Stimulated activated CD4-positive, alpha-beta T cell treated with anti-CD3 and anti-CD28 coated beads, Interleukin-1b, Interleukin-23, amount 100 ng/mL, for 4 hours (primary cell): ENCODE data around the gene ARHGEF10L.

ENCODE experiments used
- DNase-seq, 2 donors: peaks; one replicate each; pipeline ENCODE4 v3.0.0-alpha.2; 2020; ENCODE audit warnings: low read depth in 2 of 2

The ARHGEF10L gene

DNA sequence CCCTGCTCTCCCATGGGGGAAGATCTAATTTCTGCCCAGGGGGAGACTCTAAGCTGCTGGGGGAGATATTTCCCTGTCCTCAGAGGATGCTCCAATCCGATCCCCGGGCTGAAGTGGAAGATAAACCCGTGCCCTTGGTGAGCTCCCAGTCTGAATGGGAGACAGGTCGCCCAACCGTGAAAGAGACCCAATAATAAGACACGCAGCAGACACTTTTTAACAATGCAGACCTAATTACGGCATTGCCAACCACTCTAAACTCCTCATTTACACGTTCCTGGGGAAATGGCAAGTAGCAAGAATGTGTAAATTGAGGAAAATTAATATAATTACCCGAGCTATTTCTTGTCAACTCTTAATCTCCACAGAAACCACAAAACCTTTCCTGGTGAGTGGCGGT lies 166.9 kb downstream of the ARHGEF10L start:
- DNase-seq, result no peak

DNA sequence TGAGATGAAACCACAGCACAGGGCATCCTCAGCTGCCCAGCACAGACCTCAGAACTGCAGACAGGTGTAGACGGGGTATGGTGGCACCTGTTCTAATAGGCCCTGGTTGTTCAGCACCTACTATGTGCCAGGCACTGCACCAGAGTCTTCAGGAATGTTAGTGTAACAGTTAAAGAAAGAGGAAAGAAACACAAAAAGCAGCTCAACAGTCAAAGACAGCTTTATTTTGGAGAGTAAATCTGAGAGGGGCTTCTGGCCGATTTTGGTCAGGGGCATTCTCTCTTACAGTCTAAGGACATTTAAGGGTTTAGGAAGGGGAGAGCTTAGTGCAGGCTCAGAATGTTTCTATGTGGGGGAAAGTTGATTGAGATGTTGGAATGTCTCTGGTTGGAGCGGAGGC lies 170.5 kb downstream of the ARHGEF10L start:
- DNase-seq, result no peak

DNA sequence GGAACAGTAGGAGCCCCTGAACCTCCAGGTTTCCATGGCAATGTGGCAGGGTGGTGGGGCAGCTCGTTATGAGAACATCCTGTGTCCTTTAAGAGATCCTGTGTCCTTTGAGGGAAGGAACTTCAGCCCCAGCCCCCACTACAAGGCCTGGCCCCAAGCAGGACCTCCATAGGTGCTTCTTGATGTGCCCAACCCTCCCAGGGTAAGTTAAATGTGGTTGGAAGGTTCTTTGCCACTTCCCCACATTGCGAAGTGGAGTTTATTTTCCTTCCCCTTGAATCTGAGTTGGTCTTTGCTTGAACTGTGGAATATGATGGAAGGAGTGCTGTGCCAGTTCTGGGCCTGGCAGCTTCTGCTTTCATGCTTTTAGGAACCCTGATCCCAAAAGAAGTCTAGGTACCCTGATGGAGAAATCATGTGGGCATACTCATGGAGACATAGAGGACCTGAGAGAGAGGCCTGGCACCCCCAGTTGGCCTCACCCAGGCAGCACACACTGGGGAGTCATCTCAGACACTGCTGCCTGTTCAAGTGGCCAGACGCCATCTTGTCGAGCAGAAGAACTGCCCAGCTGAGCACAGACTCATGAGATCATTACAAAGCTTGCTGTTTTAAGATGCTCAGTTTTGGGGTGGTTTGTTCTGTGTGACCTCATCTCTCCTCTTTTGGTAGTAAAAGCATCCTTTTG lies 171.5 kb downstream of the ARHGEF10L start:
- DNase-seq, result no peak

DNA sequence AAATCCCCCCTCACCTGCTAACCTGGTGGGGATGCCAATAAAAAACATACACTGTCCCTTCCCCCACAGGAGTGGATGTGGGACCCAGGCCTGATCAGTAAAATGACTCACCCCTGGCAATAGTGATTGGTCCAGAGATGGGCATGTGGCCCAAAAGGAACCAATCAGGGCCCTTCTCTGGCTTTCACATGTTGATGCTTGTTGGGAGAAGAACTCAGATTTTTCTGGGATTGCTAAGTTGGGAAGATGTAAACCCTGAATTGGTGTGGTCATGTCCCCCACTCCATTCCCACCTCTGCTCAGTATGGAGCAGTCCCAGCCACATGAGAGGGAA lies 172.0 kb downstream of the ARHGEF10L start:
- DNase-seq, result no peak

DNA sequence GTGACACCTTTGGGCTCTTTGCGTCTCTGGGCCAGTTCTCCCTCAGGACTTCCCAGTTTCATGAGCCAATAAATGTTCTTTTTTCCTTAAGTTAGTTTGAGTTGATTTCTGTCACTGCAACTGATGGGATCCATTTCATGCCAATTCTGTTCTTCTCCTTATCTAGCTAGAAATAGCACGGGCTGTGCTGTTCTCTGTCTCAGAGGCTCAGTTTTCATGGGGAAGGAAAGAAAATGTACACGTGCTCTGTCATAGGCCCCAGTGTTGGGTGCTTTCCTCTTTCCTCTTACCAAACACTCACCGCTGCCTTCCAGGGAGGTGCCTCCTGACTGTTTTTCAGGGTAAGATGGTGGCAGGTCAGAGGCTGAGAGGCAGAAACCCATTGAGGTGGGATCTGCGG lies 172.4 kb downstream of the ARHGEF10L start:
- no peak for DNase-seq

DNA sequence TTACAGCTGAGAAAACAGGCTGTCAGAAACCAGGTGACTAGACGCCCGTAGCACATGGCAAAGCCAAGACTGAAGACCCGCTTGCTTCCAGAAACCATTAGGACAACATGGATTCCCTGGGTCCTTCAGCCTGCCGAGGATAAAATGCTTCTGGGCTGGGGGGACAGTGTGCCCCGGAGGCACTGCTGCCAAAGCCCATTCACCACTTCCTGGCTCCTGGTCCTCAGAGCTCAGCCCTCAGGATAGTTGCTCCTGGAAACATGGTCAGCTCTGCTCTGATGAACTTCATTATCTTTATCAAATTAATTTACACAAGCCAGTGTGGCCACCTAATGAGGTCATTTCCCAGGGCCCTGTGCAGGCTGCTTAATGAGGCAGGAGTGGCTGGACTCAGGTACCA lies 174.5 kb downstream of the ARHGEF10L start:
- no peak for DNase-seq

DNA sequence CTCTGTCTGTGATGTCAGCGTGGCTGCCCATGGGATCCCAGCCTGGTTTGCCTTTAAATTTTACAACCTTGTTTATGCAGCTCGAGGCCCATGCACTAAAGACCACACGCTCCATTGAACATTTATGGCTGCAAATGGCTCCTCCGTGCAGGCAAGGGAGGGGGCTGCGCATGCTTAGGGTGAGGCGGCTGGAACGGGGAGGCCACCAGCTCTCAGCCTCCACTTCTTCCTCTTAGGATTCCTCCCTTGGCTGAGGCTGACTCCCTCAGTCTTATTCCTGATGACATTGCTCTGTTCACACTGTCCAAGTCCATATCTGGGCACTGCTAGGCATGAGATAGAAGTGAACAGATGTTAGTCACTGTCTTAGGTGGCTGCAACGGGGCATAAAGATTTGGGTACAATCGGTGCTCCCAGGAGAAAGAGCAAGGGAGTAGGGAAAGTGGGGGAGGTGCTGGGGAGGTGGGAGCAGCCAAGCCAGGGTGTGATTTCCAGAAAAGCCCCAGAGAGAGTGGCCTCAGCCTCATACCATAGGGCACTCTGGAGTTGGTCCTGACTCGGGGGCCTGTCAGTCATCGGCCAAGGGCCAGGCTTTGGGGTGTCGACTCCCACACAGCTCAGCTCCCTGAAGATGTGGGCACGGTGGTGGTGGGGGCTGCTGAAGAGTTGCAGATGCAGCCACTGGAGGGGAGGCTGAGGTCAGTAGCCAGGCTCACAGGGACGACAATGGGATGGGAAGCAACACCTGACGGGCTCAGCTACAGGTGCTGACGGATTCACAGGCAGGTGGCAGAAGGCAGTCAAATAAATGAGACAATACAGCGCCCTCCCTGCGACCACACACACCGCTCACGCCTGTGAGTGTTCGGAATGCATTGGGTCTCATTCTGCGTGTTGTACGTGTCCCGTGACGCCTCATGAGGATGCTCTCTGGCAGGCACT lies 178.4 kb downstream of the ARHGEF10L start:
- DNase-seq, result no peak

DNA sequence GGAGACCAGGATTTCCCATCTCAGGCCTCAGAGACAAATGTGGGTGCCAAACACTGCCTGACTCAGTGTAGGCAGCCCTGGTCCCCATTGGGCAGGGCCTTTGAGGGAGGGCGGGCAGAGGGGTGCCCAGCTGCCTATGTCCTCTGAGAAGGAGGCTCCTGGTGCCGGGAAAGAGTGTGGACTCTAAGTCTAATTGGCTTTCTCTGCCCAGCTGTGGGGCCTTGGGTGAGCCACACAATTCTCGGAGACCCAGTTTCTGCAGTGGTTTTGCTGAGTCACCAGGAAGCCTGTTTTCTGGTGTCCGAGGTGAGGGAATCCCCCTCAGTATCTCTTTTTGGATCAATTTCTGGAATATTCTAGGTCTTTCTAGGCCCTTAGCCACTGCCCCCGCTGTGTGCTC lies 180.4 kb downstream of the ARHGEF10L start:
- no peak for DNase-seq

DNA sequence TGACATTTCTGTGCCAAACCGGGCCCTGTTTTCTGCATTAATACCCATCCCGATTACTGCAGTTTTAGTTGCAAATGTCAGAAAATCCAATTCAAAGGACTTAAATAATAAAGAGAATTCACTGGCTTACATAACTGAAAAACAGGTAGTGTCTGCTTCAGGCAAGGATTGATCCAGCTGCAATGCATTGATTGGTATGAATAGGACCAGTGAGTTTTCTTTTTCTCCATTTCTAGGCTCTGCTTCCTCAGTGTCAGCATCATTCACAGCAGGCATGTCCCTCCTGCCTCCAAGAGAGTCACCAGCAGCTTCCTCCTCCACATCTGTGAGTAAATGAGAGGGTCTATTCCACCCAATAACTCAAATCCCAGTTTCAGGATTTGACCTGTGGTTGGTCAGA lies 181.9 kb downstream of the ARHGEF10L start:
- no peak for DNase-seq

DNA sequence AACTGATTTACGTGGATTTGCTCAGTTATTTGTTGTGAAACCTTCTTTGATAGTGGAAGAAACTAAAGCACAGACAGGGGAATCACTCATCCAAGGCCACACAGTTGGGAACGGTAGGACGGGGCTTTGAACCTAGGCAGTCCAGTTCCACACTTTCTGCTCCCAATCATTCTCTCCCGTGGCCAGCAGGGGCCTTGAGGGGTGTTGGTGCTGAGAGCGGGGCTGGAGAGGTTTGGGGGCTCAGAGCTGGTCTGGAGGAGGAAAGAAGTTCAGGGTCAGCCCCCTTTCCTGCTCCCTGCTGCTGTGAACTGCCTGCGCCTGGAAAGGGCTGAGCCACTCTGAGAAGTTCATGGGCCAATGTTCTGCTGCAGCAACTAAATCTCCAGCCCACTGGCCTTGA lies 184.2 kb downstream of the ARHGEF10L start:
- DNase-seq, result no peak

DNA sequence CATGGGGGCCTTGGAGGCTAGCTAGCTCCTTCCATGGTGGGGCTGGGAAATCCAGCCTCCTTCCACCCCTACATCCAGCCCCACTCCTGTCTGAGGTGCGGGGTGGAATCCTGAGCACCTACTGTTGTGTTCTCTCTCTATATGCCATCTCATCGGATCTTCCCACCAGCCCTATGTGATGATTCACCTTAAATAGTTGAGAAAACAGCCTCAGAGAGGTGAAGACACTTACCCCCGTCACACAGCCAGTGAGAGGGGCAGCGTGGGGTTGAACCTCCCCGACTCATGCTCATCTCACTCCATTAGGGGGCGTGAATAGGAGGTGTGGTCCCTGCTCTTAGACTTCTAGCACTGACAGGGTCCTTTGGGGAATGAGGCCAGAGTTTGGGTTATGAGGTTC lies 184.7 kb downstream of the ARHGEF10L start:
- DNase-seq, result no peak

DNA sequence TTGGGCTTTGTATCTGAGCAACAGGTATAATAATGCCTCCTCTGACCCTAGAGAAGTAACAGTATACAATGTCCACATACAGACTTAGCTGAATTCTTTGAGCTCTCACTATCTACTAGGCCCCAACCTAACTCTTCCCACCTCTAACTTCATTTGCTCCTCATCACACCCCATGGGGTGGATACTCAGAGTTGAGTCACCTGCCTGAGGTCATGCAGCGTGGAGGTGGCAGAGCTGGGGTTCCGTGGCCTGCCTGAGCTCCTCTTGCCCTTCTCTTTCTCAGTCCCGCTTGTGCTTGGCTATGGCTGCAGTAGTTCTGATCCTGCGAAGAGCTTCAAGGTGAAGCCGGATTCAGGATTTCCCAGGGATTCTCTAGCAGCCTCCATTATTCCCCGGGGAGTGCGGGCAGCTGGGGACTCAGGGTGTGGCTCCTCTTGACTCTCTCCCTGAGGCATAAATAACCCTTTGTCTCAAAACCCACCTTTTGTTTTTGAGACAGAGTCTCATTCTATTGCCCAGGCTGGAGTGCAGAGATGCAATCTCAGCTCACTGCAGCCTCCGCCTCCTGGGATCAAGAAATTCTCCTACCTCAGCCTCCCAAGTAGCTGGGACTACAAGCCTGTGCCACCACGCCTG lies 185.7 kb downstream of the ARHGEF10L start:
- DNase-seq, result no peak

DNA sequence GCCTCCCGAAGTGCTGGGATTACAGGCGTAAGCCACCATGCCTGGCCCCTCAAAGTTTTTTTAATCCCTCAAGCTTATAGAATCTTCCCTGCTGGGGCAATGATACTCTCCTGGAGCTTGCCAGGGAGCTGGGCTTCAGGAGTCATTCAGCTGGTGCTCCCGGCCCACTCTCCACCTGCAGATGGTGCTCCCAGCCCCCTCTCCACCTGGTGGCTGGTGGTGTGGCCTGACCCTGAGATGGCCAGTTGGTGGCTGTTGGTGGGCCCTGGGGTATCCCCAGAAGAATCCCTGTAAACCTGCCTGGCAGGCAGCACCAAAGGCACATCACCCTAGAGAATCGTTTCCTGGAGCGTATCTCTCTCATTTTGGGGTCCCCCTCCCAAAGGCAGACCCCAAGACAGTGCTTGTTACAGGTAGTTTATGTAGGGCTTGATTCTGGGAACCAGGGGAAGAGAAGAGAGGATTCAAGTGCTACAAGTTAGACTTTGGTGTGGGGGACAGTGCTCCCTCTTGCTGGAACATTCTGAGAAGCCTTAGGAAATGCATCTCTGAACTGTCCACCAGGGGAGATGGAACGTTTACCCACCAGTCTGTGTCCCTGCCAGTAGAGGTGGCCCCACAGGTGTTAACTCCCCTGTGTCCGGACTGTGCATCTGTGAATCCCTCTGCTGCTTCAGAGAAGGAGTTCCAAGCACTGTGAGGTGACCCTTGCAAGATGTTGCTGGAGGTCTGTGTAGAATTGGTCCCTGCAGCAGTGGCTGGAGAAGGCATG lies 186.5 kb downstream of the ARHGEF10L start:
- DNase-seq, result no peak

DNA sequence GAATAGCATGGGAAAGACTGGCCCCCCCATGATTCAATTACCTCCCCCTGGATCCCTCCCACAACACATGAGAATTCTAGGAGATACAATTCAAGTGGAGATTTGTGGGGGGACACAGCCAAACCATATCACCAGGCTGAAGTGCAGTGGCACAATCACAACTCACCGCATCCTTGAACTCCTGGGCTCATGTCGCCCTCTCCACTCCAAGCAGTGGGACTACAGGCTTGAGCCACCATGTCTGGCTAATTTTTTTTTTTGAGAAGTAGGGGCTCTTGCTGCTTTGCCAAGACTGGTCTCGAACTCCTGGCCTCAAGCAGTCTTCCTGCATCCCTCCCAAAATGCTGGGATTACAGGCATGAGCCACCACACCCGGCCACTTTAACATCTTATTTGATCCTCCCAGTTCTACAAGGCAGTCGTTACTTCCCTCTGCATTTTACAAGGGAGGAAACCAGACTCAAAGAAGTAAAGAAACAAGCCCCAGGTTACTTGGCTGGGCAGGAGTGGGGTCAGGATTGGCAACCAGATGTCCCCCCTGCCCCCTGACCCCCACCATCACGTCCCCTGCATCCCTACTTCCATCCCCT lies 188.7 kb downstream of the ARHGEF10L start:
- no peak for DNase-seq

DNA sequence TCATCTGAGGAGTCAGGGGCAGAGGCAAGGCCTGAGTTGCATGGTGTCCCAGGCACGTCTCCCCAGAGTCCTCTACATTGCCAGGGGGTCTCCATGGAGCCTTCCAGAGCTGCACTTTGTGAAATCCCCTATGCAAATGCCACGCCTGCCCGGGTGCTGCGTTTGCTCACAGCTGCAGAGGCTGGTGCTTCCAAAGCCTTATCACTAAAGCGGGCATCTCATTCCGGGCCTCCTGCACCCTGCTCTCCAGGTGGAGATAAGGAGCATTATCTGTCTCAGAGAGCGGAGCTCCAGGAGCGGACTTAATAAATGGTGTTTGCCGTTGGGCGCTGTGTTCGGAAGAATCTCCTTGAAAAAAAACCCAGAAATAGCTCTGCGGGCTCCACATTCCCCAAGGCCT lies 189.8 kb downstream of the ARHGEF10L start:
- DNase-seq, result no peak

DNA sequence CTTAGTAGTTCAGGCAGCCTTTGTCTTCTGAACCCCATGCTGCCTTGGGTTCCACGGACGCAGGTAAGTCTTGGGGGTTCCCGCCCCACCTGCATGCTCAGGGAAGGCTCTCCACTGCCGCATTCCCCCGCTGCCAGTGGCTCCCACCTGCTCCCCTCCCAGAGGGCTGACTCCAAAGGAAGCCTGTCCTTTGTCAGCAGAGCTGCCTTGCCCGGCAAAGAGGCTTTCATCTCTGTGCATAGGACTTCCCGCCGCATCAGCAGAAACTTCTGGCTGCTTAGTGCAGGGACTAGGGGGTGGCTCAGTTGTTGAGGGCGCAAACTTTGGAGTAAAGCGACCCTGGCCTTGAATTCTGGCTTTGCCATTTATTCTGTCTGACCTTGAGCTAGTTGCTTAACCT lies 190.4 kb downstream of the ARHGEF10L start:
- no peak for DNase-seq

DNA sequence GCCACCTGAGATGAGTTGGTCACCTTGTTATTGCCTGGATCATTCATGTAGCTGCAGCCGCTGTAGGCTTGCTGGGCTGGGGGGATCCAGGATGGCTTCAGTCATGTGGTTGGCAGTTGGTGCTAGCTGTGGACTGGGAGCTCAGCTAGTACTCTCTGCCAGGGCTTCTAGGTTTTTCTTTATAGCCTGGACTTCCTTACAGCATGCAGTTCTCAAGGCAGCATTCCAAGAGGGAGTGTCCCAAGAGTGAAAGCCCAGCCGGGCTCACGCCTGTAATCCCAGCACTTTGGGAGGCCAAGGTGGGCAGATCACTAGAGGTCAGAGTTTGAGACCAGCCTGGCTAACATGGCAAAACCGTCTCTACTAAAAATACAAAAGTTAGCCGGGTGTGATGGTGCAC lies 192.0 kb downstream of the ARHGEF10L start:
- no peak for DNase-seq

DNA sequence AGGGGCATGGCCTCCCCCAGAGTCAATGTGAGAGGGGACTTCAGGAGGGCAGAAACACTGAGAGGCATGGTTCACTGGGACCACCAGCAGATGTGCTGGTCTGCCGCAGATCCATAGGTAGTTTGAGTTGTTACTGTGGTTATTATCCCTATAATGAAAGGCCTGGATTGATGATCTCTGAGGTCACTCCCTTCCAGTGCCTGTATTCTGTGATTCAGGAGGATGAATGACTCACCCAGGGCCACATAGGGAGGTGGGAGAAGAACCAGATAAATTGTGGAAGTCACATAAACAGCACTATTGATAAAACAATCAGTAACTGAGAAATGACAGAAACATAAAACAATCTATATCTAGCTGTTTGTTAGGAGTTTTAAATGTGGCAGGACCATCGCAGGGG lies 193.0 kb downstream of the ARHGEF10L start:
- no peak for DNase-seq

DNA sequence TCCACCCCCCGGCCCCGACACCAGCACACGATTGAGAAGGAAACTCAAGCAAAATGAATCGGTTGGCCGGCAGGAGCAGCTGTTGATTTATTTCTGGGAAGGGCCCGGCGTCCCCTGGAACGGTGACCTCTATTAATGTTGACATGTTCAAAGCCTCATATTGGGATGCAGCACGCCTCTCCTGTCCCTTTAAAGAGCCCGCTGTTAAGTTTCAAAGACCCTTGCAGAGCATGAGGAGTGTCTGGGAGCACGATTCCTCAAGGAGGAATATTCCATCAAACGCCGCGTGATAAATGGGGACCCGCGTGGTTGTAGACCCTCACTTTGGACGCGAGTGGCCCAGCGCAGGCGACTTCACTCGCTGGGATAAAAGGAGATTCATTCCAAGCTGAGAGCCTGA lies 194.2 kb downstream of the ARHGEF10L start:
- no peak for DNase-seq

DNA sequence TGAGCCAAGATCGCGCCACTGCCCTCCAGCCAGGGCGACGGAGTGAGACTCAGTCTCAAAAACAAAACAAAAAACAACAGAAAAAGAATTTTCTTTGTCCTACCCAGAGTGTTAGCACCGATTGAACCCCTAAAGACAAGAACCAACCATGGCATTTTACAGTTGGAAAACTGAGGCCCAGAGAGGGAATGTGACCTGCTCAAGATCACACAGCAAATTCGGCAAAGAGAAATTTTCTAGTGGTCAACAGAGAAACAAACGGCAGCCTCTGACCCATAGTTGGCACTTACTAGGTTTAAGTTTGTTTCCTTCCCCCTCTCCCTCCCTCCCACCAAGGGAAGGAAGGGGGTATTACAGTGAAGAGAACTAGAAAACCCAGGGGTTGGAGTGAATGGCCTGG lies 195.1 kb downstream of the ARHGEF10L start:
- no peak for DNase-seq

DNA sequence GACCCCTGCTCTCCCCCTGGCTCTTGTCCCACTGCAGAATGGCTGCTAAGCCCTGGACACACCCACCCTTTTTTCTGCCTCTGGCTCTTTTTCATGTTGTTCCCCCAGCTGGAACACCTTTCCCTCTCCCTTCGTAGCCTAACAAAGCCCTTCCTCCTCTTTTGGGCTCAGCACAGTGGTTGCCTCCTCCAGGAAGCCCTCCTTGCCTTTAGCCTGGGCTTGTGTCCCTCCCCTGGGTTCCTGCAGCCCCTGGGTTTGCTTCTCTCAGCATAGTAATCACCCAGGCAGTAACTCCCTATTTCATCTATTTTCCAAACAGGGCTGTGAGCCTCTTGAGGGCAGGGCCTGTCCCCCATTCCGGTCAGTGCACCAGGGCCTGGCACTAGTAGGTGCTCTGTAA lies 195.8 kb downstream of the ARHGEF10L start:
- DNase-seq, result no peak

DNA sequence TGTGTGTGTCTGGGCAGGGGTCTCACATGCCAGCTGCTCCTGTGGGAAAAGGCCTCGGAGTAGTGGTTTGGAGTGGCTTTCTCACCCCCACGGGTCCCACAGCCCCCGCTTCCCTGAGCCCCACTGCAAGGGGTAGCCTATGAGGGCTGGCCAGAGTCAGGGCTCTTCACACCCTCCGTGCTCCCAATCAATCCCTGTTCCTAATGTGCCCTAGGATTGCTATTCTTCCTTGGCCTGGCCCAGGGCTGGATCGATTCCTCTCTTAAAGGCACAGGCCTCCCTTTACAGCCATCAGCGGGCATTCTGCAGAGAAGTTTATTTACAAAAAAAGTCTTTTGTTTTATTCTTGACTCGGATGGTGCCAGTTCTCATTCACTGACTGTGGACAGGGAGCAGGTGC lies 196.3 kb downstream of the ARHGEF10L start:
- DNase-seq, result no peak
